Parathyroid adenoma (tissue), 2 donors: ENCODE results near the gene PCDHGA9.

Experiments
- H2AFZ ChIP-seq: fragments of 300-600 bp; sonication (generic); one replicate; pipeline ENCODE4 v1.7.0; 2017; ENCODE audit warnings: antibody characterized with exemption, mild to moderate bottlenecking
- H3K27ac ChIP-seq: fragments of 300-600 bp; sonication (generic); one replicate; pipeline ENCODE4 v1.7.0; 2017
- H3K27me3 ChIP-seq: fragments of 300-600 bp; sonication (generic); one replicate; pipeline ENCODE4 v1.7.0; 2017; ENCODE audit warnings: low read length; ENCODE audit not compliant: control insufficient read depth, insufficient read depth
- H3K36me3 ChIP-seq: fragments of 300-600 bp; sonication (generic); one replicate; pipeline ENCODE4 v1.7.0; 2017; ENCODE audit warnings: low read length; ENCODE audit not compliant: control insufficient read depth, insufficient read depth
- H3K4me1 ChIP-seq: fragments of 300-600 bp; sonication (generic); one replicate; pipeline ENCODE4 v1.7.0; 2017; ENCODE audit warnings: control low read depth
- H3K4me2 ChIP-seq: fragments of 300-600 bp; sonication (generic); one replicate; pipeline ENCODE4 v1.7.0; 2017; ENCODE audit warnings: low read length
- H3K4me3 ChIP-seq: fragments of 300-600 bp; sonication (generic); one replicate; pipeline ENCODE4 v1.7.0; 2017; ENCODE audit warnings: low read depth, low read length
- H3K79me2 ChIP-seq: fragments of 300-600 bp; sonication (generic); one replicate; pipeline ENCODE4 v1.7.0; 2017; ENCODE audit warnings: control low read depth
- H3K9ac ChIP-seq: fragments of 300-600 bp; sonication (generic); one replicate; pipeline ENCODE4 v1.7.0; 2017; ENCODE audit warnings: mild to moderate bottlenecking
- H3K9me3 ChIP-seq: fragments of 300-600 bp; sonication (generic); one replicate; pipeline ENCODE4 v1.7.0; 2017; ENCODE audit warnings: low read length; ENCODE audit not compliant: control insufficient read depth
- TF ChIP-seq, protein P1 (sequence below): fragments of 300-600 bp; sonication (generic); IDR thresholded peaks from one replicate; pipeline ENCODE4 v1.7.0; 2017; ENCODE audit warnings: antibody characterized with exemption, mild to moderate bottlenecking
- donor health status: primary hyperparathyroidism.

PCDHGA9 gene

DNA sequence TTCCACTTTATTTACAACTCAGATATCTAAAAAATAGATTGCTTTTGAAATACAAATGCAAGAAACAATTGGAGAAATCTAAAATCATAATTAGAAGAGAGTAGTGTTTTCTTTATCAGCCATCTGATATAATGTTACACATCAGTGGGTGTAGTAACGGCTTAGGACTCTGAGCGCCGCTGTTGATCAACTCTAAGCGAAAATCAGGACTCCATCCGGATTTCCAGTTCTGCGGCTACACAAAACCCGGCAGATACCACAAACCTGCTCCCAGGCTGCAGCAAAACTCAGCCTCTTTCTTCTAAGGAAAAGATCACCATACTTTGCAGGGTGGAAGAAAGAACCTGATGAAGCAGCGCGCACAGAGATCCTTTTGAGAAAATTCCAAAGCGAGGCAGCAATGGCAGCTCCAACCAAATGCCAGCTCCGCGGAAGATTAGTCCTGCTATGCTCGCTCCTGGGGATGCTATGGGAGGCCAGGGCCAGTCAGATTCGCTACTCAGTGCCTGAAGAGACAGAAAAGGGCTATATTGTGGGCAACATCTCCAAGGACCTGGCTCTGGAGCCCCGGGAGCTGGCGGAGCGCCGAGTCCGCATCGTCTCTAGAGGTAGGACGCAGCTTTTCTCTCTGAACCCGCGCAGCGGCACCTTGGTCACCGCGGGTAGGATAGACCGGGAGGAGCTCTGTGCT is at the start of gene PCDHGA9:
TSS of gene PCDHGA9 (plus strand) at position 226 of the 691 bp plus-strand sequence. CDS start at position 401, 175 bp downstream.
- H3K36me3 ChIP-seq: no peaks in the 10 kb centered on the region
- H3K79me2 ChIP-seq: no peaks in the 10 kb centered on the region
- no peaks in the 10 kb centered on the region for H3K4me1 ChIP-seq
- peak within 1 kb of the TSS; percentile 17 for H3K4me2 ChIP-seq
- H2AFZ ChIP-seq: no peak within 1 kb of the TSS
- H3K27ac ChIP-seq: no peak within 1 kb of the TSS
- no peak within 1 kb of the TSS for H3K9ac ChIP-seq
- TF ChIP-seq, protein P1, sequence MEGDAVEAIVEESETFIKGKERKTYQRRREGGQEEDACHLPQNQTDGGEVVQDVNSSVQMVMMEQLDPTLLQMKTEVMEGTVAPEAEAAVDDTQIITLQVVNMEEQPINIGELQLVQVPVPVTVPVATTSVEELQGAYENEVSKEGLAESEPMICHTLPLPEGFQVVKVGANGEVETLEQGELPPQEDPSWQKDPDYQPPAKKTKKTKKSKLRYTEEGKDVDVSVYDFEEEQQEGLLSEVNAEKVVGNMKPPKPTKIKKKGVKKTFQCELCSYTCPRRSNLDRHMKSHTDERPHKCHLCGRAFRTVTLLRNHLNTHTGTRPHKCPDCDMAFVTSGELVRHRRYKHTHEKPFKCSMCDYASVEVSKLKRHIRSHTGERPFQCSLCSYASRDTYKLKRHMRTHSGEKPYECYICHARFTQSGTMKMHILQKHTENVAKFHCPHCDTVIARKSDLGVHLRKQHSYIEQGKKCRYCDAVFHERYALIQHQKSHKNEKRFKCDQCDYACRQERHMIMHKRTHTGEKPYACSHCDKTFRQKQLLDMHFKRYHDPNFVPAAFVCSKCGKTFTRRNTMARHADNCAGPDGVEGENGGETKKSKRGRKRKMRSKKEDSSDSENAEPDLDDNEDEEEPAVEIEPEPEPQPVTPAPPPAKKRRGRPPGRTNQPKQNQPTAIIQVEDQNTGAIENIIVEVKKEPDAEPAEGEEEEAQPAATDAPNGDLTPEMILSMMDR: no peak
- H3K27me3 ChIP-seq: no peaks in the 10 kb centered on the region
- peaks cover 9% of the 10 kb centered on the region for H3K9me3 ChIP-seq
- no peak within 1 kb of the TSS for H3K4me3 ChIP-seq

- no peaks in the 10 kb centered on the region for H3K79me2 ChIP-seq
- TF ChIP-seq, protein P1: no peak
- H3K27ac ChIP-seq: no peak within 1 kb of the TSS
- no peak within 1 kb of the TSS for H2AFZ ChIP-seq
- peak within 1 kb of the TSS; percentile 32 for H3K4me3 ChIP-seq
- H3K9ac ChIP-seq: no peak within 1 kb of the TSS
- H3K9me3 ChIP-seq: peaks cover 5% of the 10 kb centered on the region
- peaks cover 5% of the 10 kb centered on the region for H3K36me3 ChIP-seq
- H3K4me1 ChIP-seq: no peaks in the 10 kb centered on the region
- no peaks in the 10 kb centered on the region for H3K27me3 ChIP-seq
- no peak within 1 kb of the TSS for H3K4me2 ChIP-seq
Observed at GRCh38 chr5:141354900-141355469, 47.6 kb upstream of the PCDHGA9 start, which contains the start of gene PCDHGA4. PCDHGA4 (plus strand) TSS chr5:141355021; CDS start chr5:141355108, 87 bp downstream.

GRCh38 chr5:141355641-141356040 is 46.9 kb upstream of the PCDHGA9 start:
- peaks cover 5% of the 10 kb centered on the region for H3K36me3 ChIP-seq
- no peak overlapping the region for H3K4me2 ChIP-seq
- peaks cover 5% of the 10 kb centered on the region for H3K9me3 ChIP-seq
- no peaks in the 10 kb centered on the region for H3K27me3 ChIP-seq
- no peaks in the 10 kb centered on the region for H3K79me2 ChIP-seq
- H3K4me1 ChIP-seq: no peaks in the 10 kb centered on the region
- no peak overlapping the region for H2AFZ ChIP-seq
- H3K4me3 ChIP-seq: peak overlapping the region; percentile 32
- no peak overlapping the region for H3K9ac ChIP-seq
- no peak overlapping the region for H3K27ac ChIP-seq
- TF ChIP-seq, protein P1: no peak

DNA sequence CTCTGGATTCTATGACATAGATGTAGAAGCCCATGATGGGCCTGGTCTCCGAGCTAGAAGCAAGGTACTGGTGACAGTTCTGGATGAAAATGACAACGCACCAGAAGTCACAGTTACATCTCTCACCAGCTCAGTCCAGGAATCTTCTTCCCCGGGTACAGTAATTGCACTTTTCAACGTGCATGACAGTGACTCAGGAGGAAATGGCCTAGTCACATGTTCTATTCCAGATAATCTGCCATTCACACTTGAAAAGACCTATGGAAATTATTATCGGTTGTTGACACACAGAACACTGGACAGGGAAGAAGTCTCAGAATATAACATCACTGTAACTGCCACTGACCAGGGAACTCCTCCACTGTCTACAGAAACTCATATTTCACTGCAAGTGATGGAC is 46.4 kb upstream of the PCDHGA9 start:
- no peak overlapping the region for H2AFZ ChIP-seq
- no peaks in the 10 kb centered on the region for H3K4me1 ChIP-seq
- no peak overlapping the region for H3K4me2 ChIP-seq
- TF ChIP-seq, protein P1: no peak
- H3K27me3 ChIP-seq: no peaks in the 10 kb centered on the region
- no peak overlapping the region for H3K27ac ChIP-seq
- H3K4me3 ChIP-seq: no peak overlapping the region
- H3K79me2 ChIP-seq: no peaks in the 10 kb centered on the region
- no peak overlapping the region for H3K9ac ChIP-seq
- peaks cover 5% of the 10 kb centered on the region for H3K36me3 ChIP-seq
- H3K9me3 ChIP-seq: peaks cover 5% of the 10 kb centered on the region
